ENCODE data around the gene STK17B.

The STK17B gene

GRCh38 chr2:196101325-196101991, 69.9 kb downstream of the STK17B start:
- Histone ChIP-seq H4K20me1 (ENCODE audit: insufficient read depth, low read length, poor library complexity, severe bottlenecking) (no peaks in the 10 kb centered on the region), H3K36me3 (ENCODE audit: insufficient read depth, low read length) (no peaks in the 10 kb centered on the region), H3K27me3 (ENCODE audit: insufficient read depth, low read length, poor library complexity, severe bottlenecking) (no peaks in the 10 kb centered on the region), H3K9me3 (ENCODE audit: insufficient read depth, low read depth, low read length) (no peaks in the 10 kb centered on the region), H3K4me3 (ENCODE audit: low read length, poor library complexity, severe bottlenecking) (no peak overlapping the region), H2AFZ (ENCODE audit: low read length) (no peak overlapping the region; the same call in 1 of the 2 replicates), H3K9ac (ENCODE audit: low read depth, low read length, poor library complexity, severe bottlenecking) (no peak overlapping the region), H3K79me2 (ENCODE audit: insufficient read depth, low read length) (no peaks in the 10 kb centered on the region), H3K4me1 (ENCODE audit: insufficient read depth, low read length, poor library complexity, severe bottlenecking) (peaks cover 14% of the 10 kb centered on the region), H3K9me2 (replicated peaks; ENCODE audit: low read depth, low read length) (no peaks in the 10 kb centered on the region), H3F3A (ENCODE audit: low read depth) (no peaks in the 10 kb centered on the region), H3K4me2 (ENCODE audit: low read depth, low read length, poor library complexity, severe bottlenecking) (no peak overlapping the region)
- TF ChIP-seq, protein P1, sequence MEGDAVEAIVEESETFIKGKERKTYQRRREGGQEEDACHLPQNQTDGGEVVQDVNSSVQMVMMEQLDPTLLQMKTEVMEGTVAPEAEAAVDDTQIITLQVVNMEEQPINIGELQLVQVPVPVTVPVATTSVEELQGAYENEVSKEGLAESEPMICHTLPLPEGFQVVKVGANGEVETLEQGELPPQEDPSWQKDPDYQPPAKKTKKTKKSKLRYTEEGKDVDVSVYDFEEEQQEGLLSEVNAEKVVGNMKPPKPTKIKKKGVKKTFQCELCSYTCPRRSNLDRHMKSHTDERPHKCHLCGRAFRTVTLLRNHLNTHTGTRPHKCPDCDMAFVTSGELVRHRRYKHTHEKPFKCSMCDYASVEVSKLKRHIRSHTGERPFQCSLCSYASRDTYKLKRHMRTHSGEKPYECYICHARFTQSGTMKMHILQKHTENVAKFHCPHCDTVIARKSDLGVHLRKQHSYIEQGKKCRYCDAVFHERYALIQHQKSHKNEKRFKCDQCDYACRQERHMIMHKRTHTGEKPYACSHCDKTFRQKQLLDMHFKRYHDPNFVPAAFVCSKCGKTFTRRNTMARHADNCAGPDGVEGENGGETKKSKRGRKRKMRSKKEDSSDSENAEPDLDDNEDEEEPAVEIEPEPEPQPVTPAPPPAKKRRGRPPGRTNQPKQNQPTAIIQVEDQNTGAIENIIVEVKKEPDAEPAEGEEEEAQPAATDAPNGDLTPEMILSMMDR (conservative IDR thresholded peaks at IDR 0.05; ENCODE audit: low read length) = no peak
- TF ChIP-seq EZH2phosphoT487 (IDR thresholded peaks at IDR 0.05; ENCODE audit: borderline replicate concordance) = no peak

GRCh38 chr2:196099916-196100315, 71.5 kb downstream of the STK17B start:
- Histone ChIP-seq H4K20me1 (ENCODE audit: insufficient read depth, low read length, poor library complexity, severe bottlenecking) (no peaks in the 10 kb centered on the region), H2AFZ (ENCODE audit: low read length) (no peak overlapping the region), H3K27me3 (ENCODE audit: insufficient read depth, low read length, poor library complexity, severe bottlenecking) (no peaks in the 10 kb centered on the region), H3K4me1 (ENCODE audit: insufficient read depth, low read length, poor library complexity, severe bottlenecking) (no peaks in the 10 kb centered on the region), H3K4me3 (ENCODE audit: low read length, poor library complexity, severe bottlenecking) (no peak overlapping the region), H3K36me3 (ENCODE audit: insufficient read depth, low read length) (no peaks in the 10 kb centered on the region), H3K9ac (ENCODE audit: low read depth, low read length, poor library complexity, severe bottlenecking) (no peak overlapping the region), H3K4me2 (ENCODE audit: low read depth, low read length, poor library complexity, severe bottlenecking) (no peak overlapping the region), H3F3A (ENCODE audit: low read depth) (no peaks in the 10 kb centered on the region), H3K79me2 (ENCODE audit: insufficient read depth, low read length) (no peaks in the 10 kb centered on the region), H3K9me2 (replicated peaks; ENCODE audit: low read depth, low read length) (no peaks in the 10 kb centered on the region), H3K9me3 (ENCODE audit: insufficient read depth, low read depth, low read length) (no peaks in the 10 kb centered on the region)
- TF ChIP-seq EZH2phosphoT487 (IDR thresholded peaks at IDR 0.05; ENCODE audit: borderline replicate concordance) = no peak
- TF ChIP-seq, protein P1 (conservative IDR thresholded peaks at IDR 0.05; ENCODE audit: low read length) = no peak

GRCh38 chr2:196097864-196098660, 73.3 kb downstream of the STK17B start:
- Histone ChIP-seq H4K20me1 (ENCODE audit: insufficient read depth, low read length, poor library complexity, severe bottlenecking) (no peaks in the 10 kb centered on the region), H3K9me3 (ENCODE audit: insufficient read depth, low read depth, low read length) (no peaks in the 10 kb centered on the region), H3F3A (ENCODE audit: low read depth) (no peaks in the 10 kb centered on the region), H3K27me3 (ENCODE audit: insufficient read depth, low read length, poor library complexity, severe bottlenecking) (no peaks in the 10 kb centered on the region), H2AFZ (ENCODE audit: low read length) (no peak overlapping the region), H3K4me2 (ENCODE audit: low read depth, low read length, poor library complexity, severe bottlenecking) (no peak overlapping the region), H3K9me2 (replicated peaks; ENCODE audit: low read depth, low read length) (no peaks in the 10 kb centered on the region), H3K79me2 (ENCODE audit: insufficient read depth, low read length) (no peaks in the 10 kb centered on the region), H3K4me1 (ENCODE audit: insufficient read depth, low read length, poor library complexity, severe bottlenecking) (no peaks in the 10 kb centered on the region), H3K36me3 (ENCODE audit: insufficient read depth, low read length) (no peaks in the 10 kb centered on the region), H3K9ac (ENCODE audit: low read depth, low read length, poor library complexity, severe bottlenecking) (no peak overlapping the region), H3K4me3 (ENCODE audit: low read length, poor library complexity, severe bottlenecking) (no peak overlapping the region)
- TF ChIP-seq, protein P1 (conservative IDR thresholded peaks at IDR 0.05; ENCODE audit: low read length) = no peak
- TF ChIP-seq EZH2phosphoT487 (IDR thresholded peaks at IDR 0.05; ENCODE audit: borderline replicate concordance) = no peak
